K562 (cell line): ENCODE results near the gene APOL2. TPM values are rescaled to one million over a fixed set of nuclear protein-coding genes. Genes with fewer than 3 reads are reported as not detected.

Experiments
- CUX1 ChIP-seq: fragments of 200-800 bp; sonication (Bioruptor generic); IDR thresholded peaks from 2 replicates; pipeline ENCODE4 v1.6.1; 2016; ENCODE audit warnings: missing genetic modification characterization, missing compliant biosample characterization
- FOXA3 ChIP-seq, 2 experiments: fragments of 450-650 bp in 1 of 2; sonication (generic) in 1 of 2; formaldehyde crosslinking; IDR thresholded peaks in 1 of 2; conservative IDR thresholded peaks in 1 of 2; 2 replicates each; pipeline versions ENCODE4 v1.4.0 to v1.8.0; 2020 to 2022; ENCODE audit warnings: mild to moderate bottlenecking in 2 of 2, missing genetic modification reagents in 1 of 2
- GTF3C2 ChIP-seq: IDR thresholded peaks from 3 replicates; pipeline ENCODE4 v1.6.1; 2011; ENCODE audit warnings: borderline replicate concordance, mild to moderate bottlenecking, moderate library complexity; ENCODE audit not compliant: insufficient read length; ENCODE audit errors: extremely low read depth
- MIER1 ChIP-seq: fragments of 450-650 bp; IDR thresholded peaks from 2 replicates; pipeline ENCODE4 v1.6.1; 2016; ENCODE audit warnings: antibody characterized with exemption, mild to moderate bottlenecking, low read depth
- NCOA1 ChIP-seq: fragments of 450-650 bp; IDR thresholded peaks from 2 replicates; pipeline ENCODE4 v1.6.1; 2016; ENCODE audit warnings: low read depth
- RCOR1 ChIP-seq, 2 experiments: IDR thresholded peaks; 2 replicates each; pipeline ENCODE4 v1.6.1; 2012; ENCODE audit warnings: low read depth in 2 of 2, low read length in 2 of 2, borderline replicate concordance in 1 of 2, improper control_type of control experiment in 1 of 2
- TGIF2 ChIP-seq: sonication (generic); formaldehyde crosslinking; IDR thresholded peaks from 2 replicates; pipeline ENCODE4 v1.8.1; 2022; ENCODE audit warnings: mild to moderate bottlenecking, missing genetic modification reagents, moderate library complexity
- ZFP30 ChIP-seq: fragments of 250-450 bp; sonication (Bioruptor Pico); IDR thresholded peaks from 2 replicates; pipeline ENCODE4 v1.8.0; 2022; ENCODE audit warnings: moderate library complexity, mild to moderate bottlenecking, inconsistent platforms, borderline replicate concordance
- ZNF354B ChIP-seq: fragments of 250-450 bp; sonication (Bioruptor Pico); IDR thresholded peaks from 2 replicates; pipeline ENCODE4 v1.4.0; 2020
- ZNF408 ChIP-seq: fragments of 250-450 bp; sonication (Bioruptor Pico); IDR thresholded peaks from 2 replicates; pipeline ENCODE4 v1.4.0; 2020; ENCODE audit warnings: low read depth, mild to moderate bottlenecking, moderate library complexity
- ZZZ3 ChIP-seq: fragments of 450-650 bp; IDR thresholded peaks from 2 replicates; pipeline ENCODE4 v1.6.1; 2016; ENCODE audit warnings: antibody characterized with exemption, mild to moderate bottlenecking, moderate library complexity
- polyA plus RNA-seq, 8 experiments: library from polyadenylated mRNA; depleted of rRNA in 4 of 8; stranded (reverse) in 5 of 8; unstranded in 3 of 8; fragments of >200 nt; fragmentation: Nextera tagmentation in 2 of 8; fragmentation: Illumina TruSeq in 1 of 8; extraction: Ambion mirVana in 2 of 8; extraction: Trizol in 1 of 8; gene quantifications; 2 replicates each; pipeline versions ENCODE4 v1.2.1 to v1.2.3, GENCODE V29; 2011 to 2014; ENCODE audit warnings: inconsistent platforms in 1 of 8, missing spikeins in 1 of 8
- total RNA-seq, 7 experiments: library from RNA; depleted of rRNA in 6 of 7; stranded (reverse); fragments of >200 nt in 6 of 7; fragmentation: Illumina TruSeq in 2 of 7; extraction: Trizol in 2 of 7; gene quantifications; 2 replicates each; pipeline versions ENCODE4 v1.2.1 to v1.2.3, GENCODE V29; 2011 to 2021; ENCODE audit warnings: low replicate concordance in 1 of 7

The APOL2 gene
- total and polyA plus RNA-seq, 9 of the 15 experiments (the other 6 are each of a cell fraction or from before 2014, with no cell fraction given) = 2.7 to 10.6 (median 8.9) TPM

GRCh38 chr22:36257308-36257707 lies 18.0 kb upstream of the APOL2 start (continued):
- TF ChIP-seq NCOA1 = no peak
- no peak for TF ChIP-seq CUX1 (CRISPR knock-in tag)
- no peak for TF ChIP-seq GTF3C2
- TF ChIP-seq RCOR1 (IDR thresholded peaks at IDR 0.05; ENCODE audit: borderline replicate concordance in 1 of 2, low read depth in 2 of 2, low read length in 2 of 2) = no peak
- TF ChIP-seq TGIF2 (CRISPR knock-in tag) = no peak
- no peak for TF ChIP-seq FOXA3 (CRISPR knock-in tag; conservative IDR thresholded peaks at IDR 0.05 in 1 of 2, IDR thresholded peaks at IDR 0.05 in 1 of 2)
- TF ChIP-seq ZZZ3 = no peak
- TF ChIP-seq MIER1 = no peak
- TF ChIP-seq ZNF354B (CRISPR knock-in tag) = no peak
- no peak for TF ChIP-seq ZNF408
- TF ChIP-seq ZFP30 (CRISPR knock-in tag) = no peak
- TF ChIP-seq, all 486 proteins: peak for 0
